Muscle of back (tissue), 11 donors: ENCODE results near the gene BGLAP. TPM values are rescaled to one million over a fixed set of nuclear protein-coding genes. Genes with fewer than 3 reads are reported as not detected.

Experiments
- DNase-seq, 3 donors: peaks; one replicate each; pipeline versions ENCODE4 v3.0.0 to v3.0.0-alpha.2; 2013
- polyA plus RNA-seq, 10 donors: library from polyadenylated mRNA; unstranded; fragments of 120-200 nt; gene quantifications; one replicate each; pipeline ENCODE4 v1.2.1, GENCODE V29; 2013; ENCODE audit not compliant: insufficient read length in 10 of 10

Gene BGLAP
- polyA plus RNA-seq, 10 donors, result 0.76 to 3.2 (median 1.5) TPM

DNA sequence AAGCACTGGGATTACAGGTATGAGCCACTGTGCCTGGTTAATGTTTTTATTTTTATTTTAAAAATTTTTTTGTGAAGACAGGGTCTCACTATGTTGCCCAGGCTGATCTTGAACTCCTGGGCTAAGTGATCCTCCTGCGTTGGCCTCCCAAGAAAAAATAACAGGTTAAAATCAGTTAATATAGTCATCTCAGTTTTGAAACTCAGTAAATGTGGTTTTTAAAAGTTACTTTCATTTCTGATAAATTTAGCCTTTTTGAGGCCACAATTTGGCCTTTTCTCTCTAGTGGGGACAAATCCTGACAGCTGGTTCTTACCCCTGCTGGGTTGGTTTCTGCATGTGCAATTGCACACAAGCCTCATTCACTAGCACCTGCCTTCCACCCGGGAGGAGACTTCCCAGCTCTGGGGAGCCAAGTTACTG is 15.9 kb upstream of the BGLAP start:
- DNase-seq, result no peak

DNA sequence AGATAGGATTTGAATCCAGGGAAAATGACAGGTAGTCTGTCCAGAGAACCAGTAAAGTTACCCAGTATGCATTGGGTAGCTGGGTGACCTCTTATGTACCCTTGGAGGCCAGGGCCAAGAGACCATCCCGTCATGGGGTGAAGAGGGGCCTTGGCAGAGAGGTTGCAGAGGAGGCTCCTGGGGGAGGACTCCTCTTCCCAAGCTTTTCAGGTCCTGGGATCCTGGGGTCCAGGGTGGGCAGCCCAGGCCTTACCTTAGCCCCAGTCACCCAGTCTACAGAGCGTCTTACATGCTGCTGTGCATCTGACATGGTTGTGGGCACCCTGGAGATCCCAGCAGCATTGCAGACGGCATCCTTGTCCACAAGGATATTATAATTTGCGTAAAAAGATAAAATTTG is 15.2 kb upstream of the BGLAP start:
- DNase-seq, result no peak

GRCh38 chr1:156228501-156228900 is 13.5 kb upstream of the BGLAP start:
- DNase-seq, result no peak

GRCh38 chr1:156229809-156230472 is 12.0 kb upstream of the BGLAP start:
- DNase-seq, result peak in 1 of 3 donors; percentile 41

DNA sequence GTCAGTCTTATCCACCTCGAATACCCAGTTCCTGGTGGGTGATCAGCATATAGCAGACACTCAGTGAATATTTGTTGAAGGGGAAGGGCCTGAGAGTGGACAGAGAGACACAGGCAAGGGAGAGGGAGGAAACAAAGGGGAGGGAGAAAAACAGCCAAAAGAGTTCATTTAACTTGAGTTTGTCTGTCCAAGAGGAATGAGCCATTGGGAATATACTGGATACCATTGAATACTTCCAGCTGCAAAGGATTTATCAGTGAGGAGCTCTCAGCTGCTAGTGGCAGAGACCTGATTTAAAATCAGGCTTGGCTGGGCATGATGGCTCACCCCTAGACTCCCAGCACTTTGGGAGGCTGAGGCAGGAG is 11.5 kb upstream of the BGLAP start:
- peak; percentile 51 to 81 (median 55) for DNase-seq

GRCh38 chr1:156232201-156232894 is 9.6 kb upstream of the BGLAP start:
- DNase-seq, result no peak

GRCh38 chr1:156233426-156234127 is 8.4 kb upstream of the BGLAP start:
- DNase-seq, result peak in 1 of 3 donors; percentile 72

DNA sequence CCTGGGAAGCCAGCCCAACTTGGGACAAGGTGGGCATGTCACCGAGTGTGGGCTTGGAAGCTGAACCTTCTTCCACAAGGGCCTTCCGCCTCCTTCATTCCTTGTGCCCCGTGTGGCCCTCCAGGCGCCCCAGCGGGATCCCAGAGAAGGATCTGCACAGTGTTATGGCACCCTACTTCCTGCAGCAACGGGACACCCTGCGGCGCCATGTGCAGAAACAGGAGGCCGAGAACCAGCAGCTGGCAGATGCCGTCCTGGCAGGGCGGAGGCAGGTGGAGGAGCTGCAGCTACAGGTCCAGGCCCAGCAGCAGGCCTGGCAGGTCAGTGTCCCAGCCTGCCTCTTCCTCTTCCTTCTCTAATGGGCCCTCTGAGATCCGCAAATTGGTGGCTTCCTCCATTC is 5.8 kb upstream of the BGLAP start:
- DNase-seq, result no peak

DNA sequence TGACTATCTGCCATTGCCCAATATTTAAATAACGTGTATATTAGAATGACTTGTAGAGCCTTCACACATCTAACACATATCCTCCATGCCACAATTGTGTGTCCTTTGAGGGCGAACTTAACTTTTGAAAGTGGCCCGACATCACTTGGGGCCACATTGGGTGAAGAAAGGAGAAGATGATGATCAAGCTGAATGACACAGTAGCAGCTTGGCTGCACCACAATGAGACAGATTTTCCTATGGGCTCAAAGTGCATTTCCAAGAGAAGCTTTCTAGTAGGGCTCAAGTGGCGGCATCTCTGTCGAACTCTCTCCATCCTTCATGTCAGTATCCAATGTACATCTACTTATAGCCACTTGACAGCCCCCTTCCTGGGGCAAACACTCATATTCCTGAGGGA is 3.7 kb upstream of the BGLAP start:
- DNase-seq, result no peak

DNA sequence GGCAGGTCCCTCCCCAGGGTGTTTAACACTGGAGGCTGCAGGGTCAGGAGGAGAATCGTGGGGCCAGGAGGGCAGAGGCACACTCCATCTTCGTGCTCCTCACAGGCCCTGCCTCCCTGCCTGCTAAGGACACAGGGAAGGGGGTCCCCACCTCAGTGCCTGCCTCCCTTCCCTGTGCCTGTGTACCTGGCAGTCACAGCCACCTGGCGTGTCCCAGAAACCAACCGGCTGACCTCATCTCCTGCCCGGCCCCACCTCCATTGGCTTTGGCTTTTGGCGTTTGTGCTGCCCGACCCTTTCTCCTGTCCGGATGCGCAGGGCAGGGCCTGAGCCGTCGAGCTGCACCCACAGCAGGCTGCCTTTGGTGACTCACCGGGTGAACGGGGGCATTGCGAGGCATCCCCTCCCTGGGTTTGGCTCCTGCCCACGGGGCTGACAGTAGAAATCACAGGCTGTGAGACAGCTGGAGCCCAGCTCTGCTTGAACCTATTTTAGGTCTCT is 623 bp upstream of the BGLAP start:
- DNase-seq, result no peak

DNA sequence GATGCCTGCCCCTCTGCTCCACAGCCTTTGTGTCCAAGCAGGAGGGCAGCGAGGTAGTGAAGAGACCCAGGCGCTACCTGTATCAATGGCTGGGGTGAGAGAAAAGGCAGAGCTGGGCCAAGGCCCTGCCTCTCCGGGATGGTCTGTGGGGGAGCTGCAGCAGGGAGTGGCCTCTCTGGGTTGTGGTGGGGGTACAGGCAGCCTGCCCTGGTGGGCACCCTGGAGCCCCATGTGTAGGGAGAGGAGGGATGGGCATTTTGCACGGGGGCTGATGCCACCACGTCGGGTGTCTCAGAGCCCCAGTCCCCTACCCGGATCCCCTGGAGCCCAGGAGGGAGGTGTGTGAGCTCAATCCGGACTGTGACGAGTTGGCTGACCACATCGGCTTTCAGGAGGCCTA is 754 bp downstream of the BGLAP start:
- DNase-seq, result no peak

- peak in 1 of 3 donors; percentile 7 for DNase-seq
These were observed 2.1 kb downstream of the BGLAP start for GRCh38 chr1:156244126-156244525.

DNA sequence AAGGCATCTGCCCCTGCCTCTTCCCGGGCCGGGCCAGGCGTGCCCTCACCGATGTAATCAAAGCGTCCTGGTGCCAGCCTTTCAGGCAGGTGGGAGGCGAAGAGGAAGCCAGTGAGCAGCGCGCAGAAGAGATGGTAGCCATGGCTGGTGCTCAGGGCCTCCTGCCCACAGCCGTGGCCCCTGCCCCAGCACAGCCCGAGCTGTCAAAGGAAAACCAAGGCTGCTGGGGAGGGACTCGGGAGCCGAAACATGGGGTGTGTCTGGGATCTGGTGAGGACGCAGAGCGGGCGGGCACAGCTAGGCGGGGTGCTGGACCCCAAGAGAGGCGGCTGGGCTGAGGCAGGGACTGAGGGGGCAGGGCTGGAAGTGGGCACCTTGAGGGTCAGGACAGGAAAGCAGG is 2.7 kb downstream of the BGLAP start:
- DNase-seq, result no peak

GRCh38 chr1:156245451-156246232 is 3.7 kb downstream of the BGLAP start:
- peak in 1 of 3 donors; percentile 69 for DNase-seq

DNA sequence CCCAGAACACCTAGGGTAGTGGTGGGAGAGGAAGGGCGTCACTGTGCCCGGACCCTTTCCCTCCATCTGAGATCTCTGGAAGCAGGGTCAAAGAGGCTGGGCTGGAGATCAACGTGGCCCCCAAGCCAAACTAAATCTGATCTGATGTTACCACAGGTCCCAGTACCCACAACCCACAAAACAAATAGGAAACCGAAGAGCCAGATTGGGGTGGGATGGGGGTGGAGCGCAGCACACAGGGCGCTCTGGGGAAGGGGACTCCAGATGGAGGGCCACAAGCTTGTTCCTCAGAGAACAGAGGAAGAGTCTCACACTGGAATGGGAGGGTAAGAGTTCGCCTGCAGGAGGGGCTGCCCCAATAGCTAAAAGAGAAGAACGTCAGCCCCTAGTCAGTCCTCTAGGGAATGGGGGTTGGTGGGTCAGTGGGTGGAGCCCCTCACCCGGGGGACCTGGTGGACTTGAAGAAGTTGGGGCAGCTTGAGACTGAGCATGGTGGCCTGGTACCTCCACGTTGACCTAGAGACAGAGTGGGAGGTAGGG is 4.3 kb downstream of the BGLAP start:
- DNase-seq, result peak in 1 of 3 donors; percentile 28

DNA sequence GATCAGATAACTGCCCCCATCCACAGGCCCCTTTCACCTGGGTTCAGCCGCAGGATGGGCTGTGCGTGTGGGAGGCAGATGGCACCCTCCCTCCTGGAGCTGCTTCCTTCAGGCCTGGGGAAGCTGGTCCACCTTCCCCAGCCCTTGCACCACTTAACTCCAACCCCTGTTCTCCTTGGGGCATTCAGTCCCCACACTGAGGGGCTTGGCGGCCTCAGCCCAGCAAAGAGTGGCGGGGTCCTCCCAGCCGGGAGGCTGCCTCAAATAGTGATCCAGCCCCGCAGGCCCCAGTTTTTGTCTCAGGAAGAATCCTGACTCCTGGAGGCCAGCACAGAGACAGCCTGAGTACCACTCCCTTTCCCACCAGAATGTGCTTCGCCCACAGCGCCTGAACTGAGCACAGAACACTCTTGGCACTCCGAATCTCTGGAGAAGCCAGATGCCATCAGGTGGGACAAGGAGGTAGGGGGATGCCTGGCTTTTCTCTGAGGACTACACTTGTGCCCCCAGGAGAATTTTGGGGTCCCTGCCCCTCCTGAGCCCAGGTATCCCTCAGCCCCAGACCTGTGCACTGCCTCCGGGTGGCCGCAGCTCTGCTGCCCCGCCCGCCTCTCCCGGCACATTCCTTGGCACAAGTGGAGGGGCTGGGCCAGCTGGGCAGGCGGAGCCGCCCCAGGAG is 4.9 kb downstream of the BGLAP start:
- peak in 1 of 3 donors; percentile 49 for DNase-seq

- DNase-seq, result peak in 1 of 3 donors; percentile 33
These were observed 5.7 kb downstream of the BGLAP start, which contains the start of gene PAQR6 for GRCh38 chr1:156247460-156248322. TSS of gene PAQR6 (minus strand) at chr1:156248056. CDS start at chr1:156246731, 1,325 bp downstream.

- no peak for DNase-seq
These were observed 6.3 kb downstream of the BGLAP start for GRCh38 chr1:156248323-156248683.

DNA sequence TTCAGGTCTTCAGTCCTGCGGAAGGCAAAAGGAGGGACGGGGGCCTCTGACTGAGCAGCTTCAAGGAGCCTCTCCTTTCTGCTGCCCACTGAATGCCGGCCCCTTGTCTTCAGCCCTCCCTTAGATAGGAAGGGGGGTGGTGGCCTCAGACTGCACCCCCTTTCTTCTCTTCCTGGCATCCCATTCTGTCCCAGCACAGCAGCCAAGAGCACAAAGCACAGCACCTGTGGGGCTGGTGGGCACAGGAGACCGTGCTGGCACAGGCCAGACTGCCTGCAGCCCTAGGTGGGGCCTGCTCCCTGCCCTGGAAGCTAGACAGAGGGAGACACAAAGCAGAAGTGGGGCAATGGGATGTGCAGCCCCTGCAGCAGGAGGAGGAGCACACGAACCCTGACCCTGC is 7.6 kb downstream of the BGLAP start:
- no peak for DNase-seq

- peak in 1 of 3 donors; percentile 23 for DNase-seq
These were observed 9.5 kb downstream of the BGLAP start for GRCh38 chr1:156251527-156251926.
